Activated CD4-positive, CD25-positive, alpha-beta regulatory T cell treated with anti-CD3 and anti-CD28 coated beads, Interleukin-2, amount 50 U/mL, for 24 hours (primary cell): ENCODE data around the gene NECAB2.

ENCODE experiments used
- ATAC-seq, 2 donors: fragments of 150-1000 bp; cut with Tn5 transposase; one replicate each; pipeline ENCODE4 v1.10.0; 2021; ENCODE audit warnings: mild to moderate bottlenecking in 1 of 2, moderate library complexity in 1 of 2

NECAB2 gene

DNA sequence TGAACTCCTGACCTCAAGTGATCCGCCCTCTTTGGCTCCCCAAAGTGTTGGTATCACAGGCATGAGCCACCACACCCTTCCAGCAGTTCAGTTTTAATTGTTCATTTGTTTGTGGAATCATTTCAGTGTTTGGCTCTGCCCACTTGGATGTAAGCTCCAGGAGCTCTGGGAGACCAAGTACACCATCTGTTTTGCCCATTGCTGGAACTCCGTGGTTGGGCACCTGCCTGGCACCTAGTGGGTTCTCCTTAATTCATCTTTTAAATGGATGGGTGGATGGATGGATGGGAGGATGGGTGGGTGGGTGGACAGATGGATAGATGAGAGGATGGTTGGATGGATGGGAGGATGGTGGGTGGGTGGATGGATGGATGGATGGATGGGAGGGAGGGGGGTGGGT lies 953 bp upstream of the NECAB2 start:
- ATAC-seq, result no peak

DNA sequence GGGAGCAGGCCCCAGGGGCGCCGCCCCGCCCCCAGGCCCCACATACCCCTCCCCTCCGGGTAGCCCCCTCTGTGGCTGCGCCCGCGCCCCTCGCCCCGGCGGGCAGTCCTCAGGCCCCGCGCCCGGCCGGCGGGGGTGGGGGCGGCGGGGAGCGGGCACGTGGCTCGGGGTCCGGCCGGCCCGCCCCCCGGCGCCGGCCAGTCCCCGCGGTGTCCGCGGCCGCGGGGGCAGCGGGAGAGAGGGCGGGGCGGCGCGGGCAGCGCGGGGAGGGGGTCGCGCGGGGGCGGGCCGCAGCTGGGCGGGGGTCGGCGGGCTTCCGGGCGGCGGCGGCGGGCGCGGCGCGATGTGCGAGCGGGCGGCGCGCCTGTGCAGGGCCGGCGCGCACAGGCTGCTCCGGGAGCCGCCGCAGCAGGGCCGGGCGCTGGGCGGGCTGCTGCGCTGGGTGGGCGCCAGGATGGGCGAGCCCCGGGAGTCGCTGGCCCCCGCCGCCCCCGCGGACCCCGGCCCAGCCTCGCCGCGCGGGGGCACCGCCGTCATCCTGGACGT lies 335 bp downstream of the NECAB2 start:
- ATAC-seq, result no peak

- ATAC-seq, result no peak
These were observed 1.0 kb downstream of the NECAB2 start for GRCh38 chr16:83968891-83969649.

- no peak for ATAC-seq
These were observed 1.9 kb downstream of the NECAB2 start for GRCh38 chr16:83969771-83970429.

DNA sequence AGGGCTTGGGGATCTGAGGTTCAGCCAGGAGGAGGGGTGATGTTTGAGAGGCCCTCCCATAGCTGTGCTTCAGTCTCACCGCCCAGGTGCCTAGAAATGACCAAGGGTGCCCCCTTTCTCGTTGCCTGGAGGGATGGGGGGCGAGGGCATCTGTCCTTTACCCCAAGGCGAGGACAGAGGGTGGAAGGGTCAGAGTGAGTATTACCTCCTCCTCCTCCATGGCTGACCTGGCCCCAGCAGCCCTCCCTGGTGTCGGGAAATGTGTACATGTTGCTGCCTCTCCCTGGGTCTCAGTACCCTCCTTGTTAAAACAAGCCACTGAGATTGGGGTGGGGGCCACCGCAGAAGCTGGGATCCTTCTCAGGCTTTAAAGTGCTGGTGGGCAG lies 2.4 kb downstream of the NECAB2 start:
- no peak for ATAC-seq

GRCh38 chr16:83971165-83972130 lies 3.4 kb downstream of the NECAB2 start:
- ATAC-seq, result no peak

DNA sequence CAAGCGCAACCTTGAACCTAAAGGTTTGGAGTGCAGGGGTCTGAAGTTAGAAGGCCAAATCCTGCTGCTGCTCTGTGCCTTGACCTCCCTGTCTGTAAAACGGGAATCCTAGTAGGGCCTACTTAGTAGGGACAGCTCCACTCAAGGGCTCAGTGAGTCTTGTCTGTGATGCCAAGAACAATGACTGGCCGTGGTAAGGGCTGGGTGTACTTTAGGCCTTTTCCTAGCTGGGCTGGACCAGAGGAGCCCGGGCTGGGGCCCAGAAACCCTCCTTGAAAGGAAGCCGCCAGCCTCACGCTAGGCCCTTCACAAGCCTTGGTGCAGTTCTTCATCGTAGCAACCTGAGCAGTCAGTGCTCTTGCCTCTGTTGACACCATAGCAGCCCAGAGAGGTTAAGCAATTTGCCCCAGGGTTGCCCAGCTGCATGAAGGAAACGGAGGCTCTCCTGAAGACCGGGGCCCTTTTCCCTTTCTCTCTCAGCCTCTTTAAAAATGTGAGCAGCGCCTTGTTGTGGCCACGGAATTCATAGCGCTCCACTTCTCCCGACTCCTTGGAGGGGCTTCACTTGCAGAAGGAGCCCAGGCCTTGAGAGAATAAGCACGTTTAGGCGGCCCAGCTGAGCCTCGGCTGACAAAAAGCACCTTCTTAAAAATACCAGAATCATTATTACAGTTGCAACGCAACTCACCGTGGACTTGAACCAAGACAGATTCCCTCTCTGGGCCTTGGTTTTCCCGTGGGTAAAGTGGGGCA lies 4.4 kb downstream of the NECAB2 start:
- ATAC-seq, result no peak

DNA sequence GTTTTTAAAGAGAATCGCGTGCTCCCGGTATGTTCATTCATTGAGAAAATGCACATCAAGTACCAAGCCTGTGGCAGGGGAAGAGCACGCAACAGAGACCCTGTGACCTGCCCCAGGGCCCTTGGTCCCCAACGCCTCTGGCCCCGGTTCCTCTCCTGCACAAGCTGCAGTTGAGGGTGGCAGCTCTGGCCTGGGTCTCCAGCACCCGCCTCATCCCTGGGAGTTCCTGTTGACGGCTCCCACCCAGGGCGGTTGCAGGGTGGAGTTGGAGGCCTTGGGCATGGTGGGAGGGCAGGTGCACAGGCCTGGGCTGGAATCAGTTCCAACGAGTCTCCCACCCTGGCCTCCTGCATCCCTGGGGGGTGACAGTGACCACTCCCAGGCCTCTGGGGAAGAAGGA lies 5.0 kb downstream of the NECAB2 start:
- no peak for ATAC-seq

- ATAC-seq, result no peak
These were observed 5.7 kb downstream of the NECAB2 start for GRCh38 chr16:83973581-83974385.

GRCh38 chr16:83974475-83974874 lies 6.4 kb downstream of the NECAB2 start:
- no peak for ATAC-seq

- ATAC-seq, result no peak
These were observed 7.7 kb downstream of the NECAB2 start for GRCh38 chr16:83975590-83976260.

DNA sequence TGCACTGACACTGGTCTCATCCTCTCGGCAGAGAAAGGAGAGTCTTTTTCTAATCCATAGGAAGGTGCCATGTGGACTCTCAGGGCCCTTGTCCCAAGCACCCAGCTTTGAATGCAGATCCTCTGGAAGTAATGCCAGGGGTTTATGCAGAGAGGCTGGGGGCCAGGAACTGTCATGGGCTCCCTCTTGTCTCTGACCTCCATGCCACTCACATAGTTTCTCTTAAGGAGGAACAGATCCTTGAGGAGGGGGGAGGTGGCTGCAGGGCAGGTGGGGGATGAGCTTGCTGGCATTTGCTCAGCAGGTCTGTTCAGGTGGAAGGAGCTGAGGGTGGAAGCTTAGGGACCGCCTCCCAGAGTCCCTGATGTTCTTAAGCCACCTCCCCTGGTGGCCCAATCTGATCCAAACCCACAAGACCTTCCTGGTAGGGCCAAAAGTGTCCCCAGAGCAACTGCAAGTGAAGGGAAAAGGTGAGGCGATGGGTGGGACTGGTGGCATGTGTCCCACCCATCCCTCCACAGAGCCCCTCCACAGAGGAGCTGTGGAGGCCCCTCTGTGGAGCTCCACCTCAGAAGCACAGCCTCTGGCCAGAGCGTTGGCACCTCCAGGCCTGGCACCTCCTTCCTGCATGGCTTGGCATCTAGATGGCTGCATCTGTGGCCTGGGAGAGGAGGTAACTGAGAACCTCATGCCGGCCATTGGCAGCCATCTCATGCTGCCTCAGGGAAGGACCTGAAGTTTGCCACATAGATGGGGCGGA lies 9.2 kb downstream of the NECAB2 start:
- ATAC-seq, result no peak

- ATAC-seq, result no peak
These were observed 10.4 kb downstream of the NECAB2 start for GRCh38 chr16:83978401-83978904.

GRCh38 chr16:83979441-83979840 lies 11.4 kb downstream of the NECAB2 start:
- no peak for ATAC-seq

GRCh38 chr16:83980794-83981193 lies 12.8 kb downstream of the NECAB2 start:
- no peak for ATAC-seq

DNA sequence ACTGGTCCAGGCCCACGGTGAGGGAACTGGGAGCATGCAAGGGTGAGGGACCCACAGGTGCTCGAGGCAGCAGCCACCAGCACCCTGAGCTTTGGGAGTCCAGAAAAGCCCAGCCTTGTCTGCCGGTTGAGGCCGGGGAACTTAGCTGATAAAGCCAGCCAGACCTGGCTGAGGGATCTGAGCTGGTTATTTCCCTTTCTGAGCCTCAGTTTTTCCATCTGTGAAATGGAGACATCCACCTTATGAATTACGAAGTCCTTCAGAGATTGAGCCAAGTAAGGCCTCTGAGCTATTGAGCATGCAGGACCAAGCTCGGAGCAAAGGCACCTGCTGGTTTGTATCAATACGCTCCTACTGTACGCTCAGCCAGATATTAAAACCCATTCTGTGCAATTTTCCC lies 13.8 kb downstream of the NECAB2 start:
- ATAC-seq, result no peak

GRCh38 chr16:83983491-83983890 lies 15.4 kb downstream of the NECAB2 start:
- no peak for ATAC-seq

DNA sequence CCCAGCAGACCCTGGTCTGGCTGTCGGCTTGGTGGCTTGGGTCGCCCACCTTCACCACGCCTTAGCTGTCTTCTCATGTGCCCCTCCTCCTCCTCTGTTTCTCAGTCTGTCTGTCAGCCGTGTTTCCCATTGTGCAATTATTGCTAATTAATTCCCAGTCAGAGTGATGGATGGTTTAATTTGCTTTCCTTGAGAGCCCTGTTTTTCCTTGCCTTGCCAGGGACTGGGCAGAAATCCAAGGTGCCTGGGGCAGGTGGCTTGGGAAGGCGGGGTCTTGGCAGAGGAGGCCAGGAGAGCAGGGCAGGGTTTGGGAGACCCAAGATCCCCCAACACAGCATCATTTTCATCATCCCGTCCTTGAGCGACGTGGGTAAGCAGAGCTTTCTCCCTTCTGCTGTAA lies 21.3 kb downstream of the NECAB2 start:
- no peak for ATAC-seq

GRCh38 chr16:83990492-83990891 lies 22.4 kb downstream of the NECAB2 start:
- ATAC-seq, result no peak

DNA sequence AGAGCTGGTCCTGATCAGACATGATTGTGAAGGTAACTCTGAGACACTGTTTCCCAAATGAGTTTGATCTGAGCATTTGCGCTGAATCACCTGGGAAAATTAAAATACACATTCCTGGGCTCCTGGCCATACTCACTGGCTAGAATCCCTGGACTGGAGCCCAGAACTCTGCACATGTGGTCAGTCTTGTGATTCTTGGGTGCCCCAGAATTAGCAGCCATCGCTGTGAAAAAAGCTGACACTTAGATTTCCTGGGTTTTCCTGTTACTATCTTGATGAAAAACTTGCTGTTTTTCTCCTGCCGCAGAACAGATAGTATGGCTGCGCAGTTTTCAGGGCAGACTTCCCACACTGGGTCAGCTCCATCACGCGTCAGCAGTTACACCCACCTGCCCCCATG lies 24.6 kb downstream of the NECAB2 start:
- ATAC-seq, result no peak
